NCI-H2081 (cell line): ENCODE results near the gene RBFOX1.

ENCODE experiments used
- DNase-seq, 2 experiments: peaks; one replicate each; lab custom pipeline; 2025; lab: John Stamatoyannopoulos, UW

The RBFOX1 gene

DNA sequence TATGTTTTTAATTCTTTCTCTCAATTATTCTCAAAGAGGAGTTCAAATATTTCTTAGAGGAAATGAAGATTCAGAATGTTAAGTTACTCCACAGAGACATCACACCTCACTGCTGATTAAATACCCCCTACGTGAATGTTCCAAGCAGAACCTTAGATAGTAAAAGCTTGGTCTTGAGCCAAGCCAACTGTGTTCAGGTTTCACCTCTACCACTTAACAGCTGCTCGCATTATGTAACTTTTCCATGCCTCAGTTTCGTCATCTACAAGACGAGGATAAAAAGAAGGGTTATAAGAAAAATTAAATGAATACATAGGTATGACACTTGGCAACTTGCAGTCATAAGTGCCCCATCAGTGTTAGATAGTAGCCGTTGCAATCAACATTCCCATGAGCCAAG, 356.2 kb downstream of the RBFOX1 start:
- no peak for DNase-seq

GRCh38 chr16:7689234-7689633, 356.6 kb downstream of the RBFOX1 start:
- no peak for DNase-seq

GRCh38 chr16:7691533-7691932, 358.9 kb downstream of the RBFOX1 start:
- DNase-seq = no peak

DNA sequence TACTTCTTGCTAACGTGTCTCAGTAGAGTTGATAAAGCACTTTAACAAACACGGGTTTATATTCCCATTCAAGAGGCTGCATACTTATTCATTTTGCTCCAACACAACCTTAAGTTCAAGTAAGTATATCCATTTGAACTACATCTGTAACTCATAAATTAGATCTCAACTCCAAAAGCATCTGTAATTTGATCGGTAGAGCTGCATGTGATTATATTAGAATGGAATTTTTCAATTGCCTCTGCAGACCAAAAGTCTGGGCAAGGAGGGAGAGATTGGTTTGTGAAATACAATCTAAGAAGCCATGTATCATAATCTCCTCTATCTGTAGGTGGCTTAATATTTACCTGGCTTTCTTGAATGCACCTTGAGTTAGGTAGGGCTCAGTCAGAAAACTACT, 371.0 kb downstream of the RBFOX1 start:
- DNase-seq = no peak

DNA sequence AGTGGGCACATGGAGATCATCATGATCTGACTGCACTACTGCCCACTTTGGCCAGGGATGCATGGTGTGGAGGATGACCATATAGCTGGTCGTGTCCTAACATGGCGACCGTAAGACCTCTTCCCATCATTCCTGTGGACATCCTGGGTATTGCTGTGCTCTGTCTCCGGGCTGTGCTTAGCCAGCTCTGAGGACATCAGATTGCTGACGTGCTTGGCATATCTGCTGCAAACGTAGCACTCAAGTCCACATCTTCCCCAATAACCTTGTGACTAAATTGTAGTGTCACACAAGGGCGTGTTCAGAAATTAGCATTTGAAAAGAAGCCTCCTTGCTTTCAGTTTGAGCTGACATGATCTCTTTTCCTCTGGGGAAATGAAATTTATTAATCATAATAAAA, 373.2 kb downstream of the RBFOX1 start:
- DNase-seq = no peak

- DNase-seq = no peak
Measured at GRCh38 chr16:7709186-7709585, 376.5 kb downstream of the RBFOX1 start.

- no peak for DNase-seq
Measured at GRCh38 chr16:7713244-7713643, 380.6 kb downstream of the RBFOX1 start.

- DNase-seq = no peak
Measured at GRCh38 chr16:7714775-7715174, 382.1 kb downstream of the RBFOX1 start.

- no peak for DNase-seq
Measured at GRCh38 chr16:7716660-7717550, 384.3 kb downstream of the RBFOX1 start.

GRCh38 chr16:7722761-7723160, 390.1 kb downstream of the RBFOX1 start:
- no peak for DNase-seq

- no peak for DNase-seq
Measured at GRCh38 chr16:7731141-7731540, 398.5 kb downstream of the RBFOX1 start.

DNA sequence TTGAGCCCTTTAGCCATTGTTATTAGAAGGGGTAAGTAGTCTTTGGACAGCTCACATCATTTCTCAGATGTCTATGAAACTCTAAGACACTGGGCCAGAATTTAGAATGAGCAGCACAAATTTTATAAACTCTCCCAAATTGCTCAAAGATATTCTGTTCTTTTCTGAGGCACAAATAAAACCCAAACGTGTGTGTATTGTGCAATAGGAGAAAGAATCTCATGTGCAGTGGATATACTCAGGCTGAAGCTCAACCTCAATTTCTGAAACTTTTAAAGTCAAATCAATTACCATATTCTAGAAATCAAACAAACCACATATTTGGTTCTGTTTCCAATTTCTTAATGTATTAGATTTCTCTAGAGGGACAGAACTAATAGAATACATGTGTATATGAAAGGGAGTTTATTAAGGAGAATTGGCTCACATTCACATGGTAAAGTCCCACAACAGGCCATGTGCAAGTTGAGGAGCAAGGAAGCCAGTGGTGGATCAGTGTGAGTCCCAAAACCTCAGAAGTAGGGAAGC, 403.6 kb downstream of the RBFOX1 start:
- no peak for DNase-seq

GRCh38 chr16:7742626-7743025, 410.0 kb downstream of the RBFOX1 start:
- no peak for DNase-seq

DNA sequence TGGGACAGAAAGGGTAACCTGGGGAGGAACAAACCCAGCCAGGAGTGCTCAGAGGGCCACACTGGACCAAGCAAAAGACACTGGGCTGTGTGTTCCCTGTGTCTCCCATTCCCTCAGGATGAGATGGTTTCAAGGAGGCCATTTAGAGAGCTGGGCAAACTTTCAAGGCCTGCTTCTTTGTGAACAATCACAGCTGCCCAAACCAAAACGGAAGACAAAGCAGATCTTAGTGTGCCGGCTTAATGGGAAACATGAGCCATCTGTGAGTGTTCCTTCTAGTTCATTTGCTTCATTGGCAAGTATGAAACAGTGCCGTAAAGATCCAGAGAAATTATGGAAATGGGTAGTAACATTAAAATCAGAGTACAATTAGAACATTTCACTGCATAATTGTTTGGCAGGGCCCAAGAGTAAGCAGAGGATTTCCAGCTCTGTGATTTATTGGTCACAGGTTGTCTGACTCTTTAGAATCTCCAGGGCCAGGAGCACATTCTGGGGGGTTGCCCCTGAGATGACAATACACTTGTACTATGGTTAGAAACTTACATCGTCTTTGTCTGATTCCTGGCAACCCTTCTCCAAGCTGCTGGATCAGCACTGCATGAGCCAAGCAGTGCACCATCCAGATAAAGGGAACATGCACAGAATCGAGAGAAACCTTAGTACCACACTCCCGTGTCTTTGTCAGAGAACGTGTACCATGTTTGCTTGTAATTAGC, 412.1 kb downstream of the RBFOX1 start:
- DNase-seq = peak in 1 of 2 experiments; percentile 32

GRCh38 chr16:7745276-7745675, 412.6 kb downstream of the RBFOX1 start:
- DNase-seq = no peak

DNA sequence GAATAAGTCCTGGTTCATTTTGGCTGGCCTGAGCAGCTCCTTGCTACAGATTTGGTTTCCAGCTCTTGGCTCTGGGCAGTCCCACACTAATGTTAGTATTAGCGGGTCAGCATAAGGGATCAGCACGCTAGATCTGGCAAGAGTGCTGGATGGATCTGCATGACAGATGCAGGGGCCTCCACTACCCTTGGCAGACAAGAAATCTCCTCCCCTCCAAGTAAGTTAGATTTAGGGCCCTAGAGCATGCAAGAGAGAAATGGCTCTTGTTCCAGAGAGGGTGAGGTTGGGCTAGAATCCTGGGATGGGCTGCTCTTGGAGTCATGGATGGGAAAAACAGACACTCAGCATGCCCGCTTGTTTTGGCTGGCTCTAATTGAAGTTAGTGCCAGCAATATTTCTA, 414.3 kb downstream of the RBFOX1 start:
- no peak for DNase-seq

GRCh38 chr16:7748522-7748921, 415.9 kb downstream of the RBFOX1 start:
- no peak for DNase-seq

GRCh38 chr16:7755347-7755882, 422.8 kb downstream of the RBFOX1 start:
- peak in 1 of 2 experiments; percentile 32 for DNase-seq
